ENCODE results near the gene DPEP3. TPM values are rescaled to one million over a fixed set of nuclear protein-coding genes. Genes with fewer than 3 reads are reported as not detected.
A peak's percentile ranks its signal among the peaks of the same experiment; 100 is the strongest.
"Not testable (repeated sequence)": the region's sequence is repeated elsewhere in the genome, so short reads cannot be mapped to it uniquely, and the experiment has no call there.

DPEP3 gene, protein sequence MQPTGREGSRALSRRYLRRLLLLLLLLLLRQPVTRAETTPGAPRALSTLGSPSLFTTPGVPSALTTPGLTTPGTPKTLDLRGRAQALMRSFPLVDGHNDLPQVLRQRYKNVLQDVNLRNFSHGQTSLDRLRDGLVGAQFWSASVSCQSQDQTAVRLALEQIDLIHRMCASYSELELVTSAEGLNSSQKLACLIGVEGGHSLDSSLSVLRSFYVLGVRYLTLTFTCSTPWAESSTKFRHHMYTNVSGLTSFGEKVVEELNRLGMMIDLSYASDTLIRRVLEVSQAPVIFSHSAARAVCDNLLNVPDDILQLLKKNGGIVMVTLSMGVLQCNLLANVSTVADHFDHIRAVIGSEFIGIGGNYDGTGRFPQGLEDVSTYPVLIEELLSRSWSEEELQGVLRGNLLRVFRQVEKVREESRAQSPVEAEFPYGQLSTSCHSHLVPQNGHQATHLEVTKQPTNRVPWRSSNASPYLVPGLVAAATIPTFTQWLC
- under 1 TPM in 1 of 8 experiments, not detected in 7; 0.66 TPM for total RNA-seq

DNA sequence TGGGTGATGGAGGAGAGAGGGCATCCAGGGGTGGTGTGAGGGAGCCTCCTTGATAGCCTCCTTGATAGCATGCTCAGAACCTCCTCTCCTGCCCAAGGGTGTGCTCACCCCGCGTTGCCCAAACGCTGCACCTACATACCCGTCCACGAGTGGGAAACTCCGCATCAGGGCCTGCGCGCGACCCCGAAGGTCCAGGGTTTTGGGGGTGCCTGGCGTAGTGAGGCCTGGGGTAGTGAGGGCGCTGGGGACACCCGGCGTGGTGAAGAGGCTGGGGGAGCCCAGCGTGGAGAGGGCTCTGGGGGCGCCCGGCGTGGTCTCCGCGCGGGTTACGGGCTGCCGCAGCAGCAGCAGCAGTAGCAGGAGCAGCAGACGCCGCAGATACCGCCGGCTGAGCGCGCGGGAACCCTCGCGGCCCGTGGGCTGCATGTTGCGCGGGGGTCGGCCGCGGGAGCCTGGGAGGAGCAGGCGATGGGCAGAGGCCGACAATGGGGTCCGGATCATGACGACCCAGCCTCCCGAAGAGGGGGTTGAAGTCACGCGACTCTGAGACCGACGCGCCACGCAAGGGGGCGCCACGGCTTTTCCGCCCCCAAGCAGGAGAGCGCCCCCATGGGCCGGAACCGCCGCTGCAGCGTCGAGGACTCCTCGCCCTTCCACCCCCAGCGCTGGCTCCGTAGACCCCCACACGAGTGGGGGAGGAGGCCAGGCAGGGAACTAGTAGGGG lies at the start of gene DPEP3:
TSS of gene DPEP3 (minus strand) at position 545 of the 724 bp plus-strand sequence. CDS start at position 426, 119 bp downstream.
- Histone ChIP-seq H3K27ac (no peak within 1 kb of the TSS), H3K4me1 (replicated peaks in 1 of 2) (peaks cover 5 to 7% of the 10 kb centered on the region in 2 donors), H3K4me3 (no peak within 1 kb of the TSS)
- ATAC-seq (replicated peaks in 6 of 8) = no peak
- in situ Hi-C loops (cut with MboI; ENCODE audit: low pct_unique_long_range_greater_than_20kb in 2 of 9, low sequenced_read_pairs in 9 of 9, unreplicated experiment in 9 of 9) = no loop called here
- 88 to 100% (median 90%) methylated on average over 1 to 22 of the region's 62 CpGs; no CpG with 5 or more reads in 7 of the 10 experiments for WGBS, 10 experiments

DNA sequence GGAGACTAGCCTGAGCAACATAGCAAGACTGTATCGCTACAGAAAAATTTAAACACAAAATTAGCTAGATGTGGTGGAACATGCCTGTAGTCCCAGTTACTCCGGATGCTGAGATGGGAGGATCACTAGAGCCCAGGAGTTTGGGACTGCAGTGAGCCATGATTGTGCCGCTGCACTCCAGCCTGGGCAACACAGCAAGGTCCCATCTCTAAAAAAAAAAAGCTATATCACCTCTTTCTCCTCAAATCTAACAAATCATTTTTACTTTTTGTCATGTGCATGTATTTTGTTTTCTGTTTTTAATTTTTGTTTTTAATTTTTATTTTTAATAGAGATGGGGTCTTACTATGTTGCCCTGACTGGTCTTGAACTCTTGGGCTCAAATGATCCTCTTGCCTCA lies 48.7 kb upstream of the DPEP3 start:
- Histone ChIP-seq H3K4me1 (replicated peaks in 1 of 2) (peaks cover 2 to 5% of the 10 kb centered on the region in 2 donors), H3K27ac (no peak overlapping the region), H3K4me3 (no peak overlapping the region)
- in situ Hi-C loops (cut with MboI; ENCODE audit: low pct_unique_long_range_greater_than_20kb in 2 of 9, low sequenced_read_pairs in 9 of 9, unreplicated experiment in 9 of 9) = no loop called here
- no peak for ATAC-seq (replicated peaks in 6 of 8)
- WGBS, 10 experiments = 80 to 100% (median 100%) methylated on average over 1 to 2 of the region's 3 CpGs; no CpG with 5 or more reads in 3 of the 10 experiments

DNA sequence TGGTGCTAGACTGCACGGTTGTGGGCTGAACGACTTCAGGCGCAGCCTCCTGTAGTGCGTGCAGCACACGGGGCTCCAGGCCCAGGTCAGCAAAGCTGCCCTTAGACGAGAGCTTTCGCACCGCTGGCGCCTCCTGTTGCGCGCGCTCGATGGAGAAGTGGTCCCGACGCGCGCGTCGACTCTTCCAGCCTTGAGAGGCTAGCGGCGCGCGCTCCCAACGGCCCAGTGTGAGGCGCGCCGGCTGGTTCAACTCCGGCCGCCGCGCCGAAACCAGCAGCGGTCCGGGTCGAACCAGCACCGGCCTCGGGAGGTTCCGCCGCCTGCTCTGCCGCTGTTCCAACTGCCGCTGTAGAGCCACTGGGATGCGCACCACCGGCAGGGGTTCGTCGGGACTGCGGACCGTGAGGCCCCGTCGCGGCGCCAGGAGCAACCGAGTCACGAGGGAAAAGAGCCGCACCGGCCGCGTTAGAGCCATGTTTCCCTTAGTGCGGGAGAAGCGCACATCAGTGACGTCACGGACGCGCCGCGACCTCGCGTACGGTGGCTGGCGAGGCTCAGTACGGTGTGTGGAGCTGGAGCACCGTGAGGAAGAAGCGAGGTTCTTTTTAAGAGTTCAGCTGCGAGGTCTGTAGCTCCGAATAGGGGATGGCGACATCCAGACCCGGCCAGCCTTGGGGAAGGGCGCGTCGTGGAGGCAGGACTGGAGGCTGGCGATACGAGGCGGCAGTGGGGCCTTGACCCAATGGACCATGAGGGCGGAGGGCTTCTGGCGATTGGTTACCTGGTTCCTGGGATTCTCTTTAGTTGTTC lies 42.6 kb upstream of the DPEP3 start, which contains the start of the genes DDX28 and DUS2:
TSS of gene DDX28 (minus strand) at position 505 of the 810 bp plus-strand sequence. CDS start at position 475, 30 bp downstream.
TSS of gene DUS2 (plus strand) at position 557 of the 810 bp plus-strand sequence. CDS start 14,740 bp downstream, outside the sequence.
- in situ Hi-C loops (cut with MboI; ENCODE audit: low pct_unique_long_range_greater_than_20kb in 2 of 9, low sequenced_read_pairs in 9 of 9, unreplicated experiment in 9 of 9) = no loop called here
- H3K4me3 ChIP-seq = peak within 1 kb of the TSS; percentile 86 to 100 (median 97)
- peak within 1 kb of the TSS; percentile 89 to 90 for H3K27ac ChIP-seq
- H3K4me1 ChIP-seq (replicated peaks in 1 of 2) = peaks cover 14% of the 10 kb centered on the region in 2 donors
- ATAC-seq (replicated peaks in 6 of 8) = peak; percentile 80 to 95 (median 92)
- 0 to 7% (median 0%) methylated on average over 1 to 11 of the region's 84 CpGs; no CpG with 5 or more reads in 3 of the 10 experiments for WGBS, 10 experiments

DNA sequence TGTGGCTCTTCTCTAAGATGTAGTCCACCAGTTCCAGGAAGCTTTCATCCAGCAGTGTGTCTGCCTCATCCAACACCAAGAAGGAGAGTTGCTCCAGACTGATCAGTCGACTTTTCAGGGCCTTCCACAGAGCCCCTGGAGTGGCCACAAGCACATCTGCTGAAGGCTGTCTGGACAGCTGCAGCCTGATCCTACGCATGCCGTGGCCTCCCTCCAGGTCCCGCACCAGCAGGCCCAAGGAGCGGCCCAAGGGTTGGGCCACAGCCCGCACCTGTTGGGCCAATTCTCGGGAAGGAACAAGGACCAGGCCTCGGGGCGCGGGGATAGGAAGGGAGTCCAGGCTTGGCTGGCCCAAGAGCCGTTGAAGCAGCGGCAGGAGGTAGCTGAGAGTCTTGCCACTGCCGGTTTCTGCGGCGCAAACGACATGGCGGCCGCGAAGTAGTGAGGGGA lies 42.0 kb upstream of the DPEP3 start:
- peaks cover 14% of the 10 kb centered on the region in 2 donors for H3K4me1 ChIP-seq (replicated peaks in 1 of 2)
- H3K27ac ChIP-seq = peak overlapping the region; percentile 89 to 90
- 0 to 41% (median 14%) methylated on average over 1 to 9 of the region's 19 CpGs; no CpG with 5 or more reads in 5 of the 10 experiments for WGBS, 10 experiments
- in situ Hi-C loops (cut with MboI; ENCODE audit: low pct_unique_long_range_greater_than_20kb in 2 of 9, low sequenced_read_pairs in 9 of 9, unreplicated experiment in 9 of 9) = no loop called here
- peak overlapping the region; percentile 86 to 100 (median 97) for H3K4me3 ChIP-seq
- ATAC-seq (replicated peaks in 6 of 8) = peak; percentile 7 to 24 (median 20)

DNA sequence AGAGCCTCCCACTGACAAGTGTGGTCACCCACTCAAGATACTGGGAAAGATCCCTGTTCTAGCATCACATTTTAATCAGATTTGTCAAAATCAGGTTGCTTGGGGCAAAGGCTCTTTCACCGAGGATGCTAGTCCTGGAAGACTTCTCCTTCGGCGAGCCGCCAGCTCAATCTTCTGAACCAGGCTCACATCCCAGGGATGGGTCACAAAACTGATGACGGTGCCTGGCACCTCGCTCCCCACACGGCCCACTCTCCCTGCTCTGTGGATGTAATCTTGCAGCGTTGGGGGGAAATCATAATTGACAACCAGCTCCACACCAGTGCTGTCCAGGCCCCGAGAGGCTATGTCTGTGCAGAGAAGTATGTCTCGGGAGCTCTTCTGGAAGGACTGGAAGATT lies 41.2 kb upstream of the DPEP3 start:
- H3K27ac ChIP-seq = no peak overlapping the region
- peak overlapping the region in 2 of 5 donors; percentile 90 to 97 for H3K4me3 ChIP-seq
- 85 to 100% (median 96%) methylated on average over 1 to 9 of the region's 10 CpGs; no CpG with 5 or more reads in 4 of the 10 experiments for WGBS, 10 experiments
- ATAC-seq (replicated peaks in 6 of 8) = no peak
- in situ Hi-C loops (cut with MboI; ENCODE audit: low pct_unique_long_range_greater_than_20kb in 2 of 9, low sequenced_read_pairs in 9 of 9, unreplicated experiment in 9 of 9) = no loop called here
- H3K4me1 ChIP-seq (replicated peaks in 1 of 2) = peaks cover 14% of the 10 kb centered on the region in 2 donors

DNA sequence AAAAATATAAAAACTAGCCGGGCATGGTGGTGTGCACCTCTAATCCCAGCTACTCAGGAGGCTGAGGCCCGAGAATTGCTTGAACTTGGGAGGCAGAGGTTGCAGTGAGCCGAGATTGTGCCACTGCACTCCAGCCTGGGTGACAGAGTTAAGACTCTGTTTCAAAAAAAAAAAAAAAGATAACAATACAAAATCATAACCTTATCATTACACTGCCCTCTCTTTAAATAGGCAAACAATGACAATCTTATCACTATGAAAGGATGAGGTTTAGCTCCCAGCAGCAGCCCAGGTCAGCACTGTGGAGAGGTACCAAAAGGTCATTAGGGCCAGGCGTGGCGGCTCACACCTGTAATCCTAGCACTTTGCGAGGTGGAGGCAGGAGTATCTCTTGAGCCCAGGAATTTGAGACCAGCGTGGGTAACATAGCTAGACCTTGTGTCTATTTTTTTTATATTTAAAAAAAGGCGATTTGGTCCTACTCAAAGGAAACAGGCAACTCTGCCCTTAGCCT lies 38.9 kb upstream of the DPEP3 start:
- WGBS, 10 experiments = 53 to 100% (median 74%) methylated on average over 1 to 5 of the region's 8 CpGs; no CpG with 5 or more reads in 2 of the 10 experiments
- in situ Hi-C loops (cut with MboI; ENCODE audit: low pct_unique_long_range_greater_than_20kb in 2 of 9, low sequenced_read_pairs in 9 of 9, unreplicated experiment in 9 of 9) = no loop called here
- Histone ChIP-seq H3K4me3 (no peak overlapping the region), H3K27ac (no peak overlapping the region), H3K4me1 (replicated peaks in 1 of 2) (peaks cover 12 to 14% of the 10 kb centered on the region in 2 donors)
- ATAC-seq (replicated peaks in 6 of 8) = no peak

DNA sequence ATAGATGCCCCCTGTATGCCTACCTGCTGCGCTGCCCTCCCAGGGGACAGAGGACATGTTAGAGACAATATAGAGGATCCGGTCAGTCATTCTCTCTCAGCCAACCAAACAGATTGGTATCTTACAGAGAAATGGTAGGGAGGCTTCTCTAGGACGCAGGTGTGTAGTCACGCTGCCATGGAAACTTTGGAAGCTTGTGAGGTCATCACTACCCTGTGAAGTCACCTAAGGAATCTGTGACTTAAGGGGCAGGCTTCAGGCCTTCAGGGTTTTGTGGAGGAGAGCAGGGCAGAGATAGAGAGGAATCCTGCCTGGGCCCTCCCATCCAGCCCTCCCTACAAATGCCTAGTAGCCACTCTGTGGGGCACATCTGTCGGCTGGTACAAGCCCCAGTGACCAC lies 35.4 kb upstream of the DPEP3 start, which contains the start of gene DPEP2NB:
TSS of gene DPEP2NB (minus strand) at position 231 of the 400 bp plus-strand sequence. CDS start at position 90, 141 bp downstream.
- no peak for ATAC-seq (replicated peaks in 6 of 8)
- in situ Hi-C loops (cut with MboI; ENCODE audit: low pct_unique_long_range_greater_than_20kb in 2 of 9, low sequenced_read_pairs in 9 of 9, unreplicated experiment in 9 of 9) = no loop called here

DNA sequence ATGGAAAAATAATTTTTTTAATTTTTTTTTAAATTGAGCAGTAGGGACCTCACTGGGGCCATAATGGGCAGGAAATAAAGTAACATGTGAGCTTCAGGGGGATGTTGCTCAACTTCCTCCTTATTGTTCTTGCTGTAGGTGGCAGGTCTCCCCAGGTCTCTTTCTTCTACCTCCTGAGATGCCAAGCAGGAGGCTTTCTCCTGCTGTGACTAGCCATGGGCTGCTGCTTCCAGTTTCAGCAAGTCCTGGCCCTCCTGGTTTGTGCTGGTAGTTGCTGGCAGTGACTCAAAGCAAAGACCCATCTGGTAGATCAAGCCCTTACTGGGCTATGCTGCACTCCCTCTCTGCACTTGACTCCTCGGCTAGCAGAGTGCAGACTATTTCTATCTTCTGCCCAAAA lies 33.1 kb upstream of the DPEP3 start:
- Histone ChIP-seq H3K4me1 (replicated peaks in 1 of 2) (no peaks in the 10 kb centered on the region), H3K4me3 (no peak overlapping the region), H3K27ac (no peak overlapping the region)
- 75% methylated on average over 1 of the region's 1 CpG; no CpG with 5 or more reads in 9 of the 10 experiments for WGBS, 10 experiments
- ATAC-seq (replicated peaks in 6 of 8) = no peak
- in situ Hi-C loops (cut with MboI; ENCODE audit: low pct_unique_long_range_greater_than_20kb in 2 of 9, low sequenced_read_pairs in 9 of 9, unreplicated experiment in 9 of 9) = no loop called here

More for the DNA sequence above, 35.4 kb upstream of the DPEP3 start, which contains the start of gene DPEP2NB:
- H3K27ac ChIP-seq = no peak within 1 kb of the TSS
- 43 to 100% (median 83%) methylated on average over 1 to 3 of the region's 5 CpGs; no CpG with 5 or more reads in 2 of the 10 experiments for WGBS, 10 experiments
- no peaks in the 10 kb centered on the region for H3K4me1 ChIP-seq (replicated peaks in 1 of 2)
- H3K4me3 ChIP-seq = no peak within 1 kb of the TSS

DNA sequence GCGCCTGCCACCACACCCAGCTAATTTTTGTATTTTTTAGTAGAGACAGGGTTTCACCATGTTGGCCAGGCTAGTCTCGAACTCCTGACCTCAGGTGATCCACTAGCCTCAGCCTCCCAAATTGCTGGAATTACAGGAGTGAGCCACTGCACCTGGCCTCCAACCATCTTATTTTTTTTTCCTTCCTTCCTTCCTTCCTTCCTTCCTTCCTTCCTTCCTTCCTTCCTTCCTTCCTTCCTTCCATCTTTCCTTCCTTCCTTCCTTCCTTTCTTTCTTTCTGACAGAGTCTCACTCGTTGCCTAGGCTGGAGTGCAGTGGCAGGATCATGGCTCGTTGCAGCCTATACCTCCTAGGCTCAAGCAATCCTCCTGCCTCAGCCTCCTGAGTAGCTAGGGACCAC lies 29.6 kb upstream of the DPEP3 start:
- in situ Hi-C loops (cut with MboI; ENCODE audit: low pct_unique_long_range_greater_than_20kb in 2 of 9, low sequenced_read_pairs in 9 of 9, unreplicated experiment in 9 of 9); H3K4me3 ChIP-seq; H3K4me1 ChIP-seq (replicated peaks in 1 of 2); ATAC-seq (replicated peaks in 6 of 8); H3K27ac ChIP-seq: not testable (repeated sequence)
- 67 to 100% (median 76%) methylated on average over 1 to 2 of the region's 4 CpGs; no CpG with 5 or more reads in 6 of the 10 experiments for WGBS, 10 experiments

DNA sequence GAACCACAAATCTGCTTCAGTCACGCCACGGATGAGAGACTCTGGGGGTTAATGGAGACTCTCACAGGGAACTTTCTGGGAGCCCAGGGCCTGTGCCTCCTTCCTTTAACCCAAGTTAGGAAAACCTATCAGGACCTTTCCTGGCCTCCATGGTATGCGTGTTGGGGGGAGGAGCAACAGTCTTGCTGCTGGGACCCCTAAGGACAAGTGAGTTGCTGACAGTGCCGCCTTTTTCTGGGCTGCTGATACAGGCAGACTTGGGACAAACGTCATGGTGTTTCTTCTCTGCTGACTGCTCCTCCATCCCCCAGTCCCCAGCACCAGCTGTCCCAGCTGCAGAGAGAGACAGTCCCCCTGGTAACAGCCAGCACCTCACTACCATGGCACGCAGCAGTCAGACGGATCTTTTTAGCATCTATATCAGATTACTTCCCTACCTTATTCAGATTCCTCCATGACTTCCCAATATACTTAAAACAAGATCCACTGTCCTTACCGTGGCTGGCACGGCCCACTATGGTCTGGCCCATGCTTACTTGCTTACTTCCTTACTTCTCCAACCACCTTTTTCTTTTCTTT lies 28.9 kb upstream of the DPEP3 start:
- in situ Hi-C loops (cut with MboI; ENCODE audit: low pct_unique_long_range_greater_than_20kb in 2 of 9, low sequenced_read_pairs in 9 of 9, unreplicated experiment in 9 of 9) = no loop called here
- Histone ChIP-seq H3K4me3 (no peak overlapping the region), H3K4me1 (replicated peaks in 1 of 2) (no peaks in the 10 kb centered on the region), H3K27ac (no peak overlapping the region)
- ATAC-seq (replicated peaks in 6 of 8) = no peak
- 18 to 94% (median 69%) methylated on average over 1 to 5 of the region's 9 CpGs for WGBS, 10 experiments

DNA sequence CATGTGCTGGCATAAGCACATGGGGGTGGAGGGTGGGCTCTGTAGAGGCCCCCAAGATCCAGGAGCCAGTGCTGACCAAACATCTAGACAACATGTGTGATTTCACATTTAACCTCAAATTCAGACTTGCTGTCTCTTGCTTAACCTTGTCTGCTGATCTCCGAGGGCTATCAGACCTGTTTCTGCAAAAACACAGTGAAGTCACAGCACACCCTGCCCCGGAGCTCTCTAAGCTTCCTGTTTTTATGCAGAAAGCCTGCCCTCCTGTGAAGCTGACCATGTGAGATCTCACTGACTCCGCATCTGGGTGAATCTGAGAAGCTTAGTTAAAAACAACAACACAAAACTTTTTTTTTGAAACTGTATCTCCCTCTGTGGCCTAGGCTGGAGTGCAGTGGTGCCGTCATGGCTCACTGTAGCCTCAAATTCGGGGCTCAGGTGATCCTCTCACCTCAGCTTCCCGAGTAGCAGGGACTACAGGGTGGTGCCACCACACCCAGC lies 25.5 kb upstream of the DPEP3 start:
- H3K4me3 ChIP-seq = no peak overlapping the region
- no peak overlapping the region for H3K27ac ChIP-seq
- in situ Hi-C loops (cut with MboI; ENCODE audit: low pct_unique_long_range_greater_than_20kb in 2 of 9, low sequenced_read_pairs in 9 of 9, unreplicated experiment in 9 of 9) = no loop called here
- ATAC-seq (replicated peaks in 6 of 8) = peak in 3 of 8 experiments; percentile 99
- H3K4me1 ChIP-seq (replicated peaks in 1 of 2) = no peaks in the 10 kb centered on the region
- WGBS, 10 experiments = 23 to 59% (median 42%) methylated on average over 2 to 6 of the region's 6 CpGs; no CpG with 5 or more reads in 4 of the 10 experiments

Data from motor neuron (in vitro differentiated cells).